GM23248 (cell line): ENCODE measurements around the gene LVRN. TPM values are rescaled to one million over a fixed set of nuclear protein-coding genes. Genes with fewer than 3 reads are reported as not detected.

Experiments used
- DNase-seq: peaks from one replicate; pipeline ENCODE4 v3.0.0-alpha.2; 2015
- H2AFZ ChIP-seq: fragments of 200-600 bp; sonication (generic); 2 replicates; pipeline ENCODE4 v1.6.1; 2016; ENCODE audit warnings: antibody characterized with exemption
- H3F3A ChIP-seq: fragments of 200-600 bp; sonication (generic); 2 replicates; pipeline ENCODE4 v1.6.1; 2016; ENCODE audit warnings: mild to moderate bottlenecking, antibody characterized with exemption, mixed run types; ENCODE audit not compliant: insufficient read depth
- H3K27ac ChIP-seq: fragments of 200-600 bp; sonication (generic); 2 replicates; pipeline ENCODE4 v1.5.1; 2016; ENCODE audit warnings: mild to moderate bottlenecking
- H3K27me3 ChIP-seq: fragments of 200-600 bp; sonication (generic); replicated peaks from 2 replicates; pipeline ENCODE4 v1.6.1; 2016; ENCODE audit warnings: mild to moderate bottlenecking; ENCODE audit not compliant: insufficient read depth
- H3K36me3 ChIP-seq: fragments of 200-600 bp; sonication (generic); 2 replicates; pipeline ENCODE4 v1.6.1; 2016; ENCODE audit warnings: low read depth, mild to moderate bottlenecking
- H3K4me1 ChIP-seq: fragments of 200-600 bp; sonication (generic); 2 replicates; pipeline ENCODE4 v1.6.1; 2016; ENCODE audit warnings: mild to moderate bottlenecking; ENCODE audit not compliant: insufficient read depth
- H3K4me2 ChIP-seq: fragments of 200-600 bp; sonication (generic); one replicate; pipeline ENCODE4 v1.6.1; 2016; ENCODE audit warnings: mild to moderate bottlenecking; ENCODE audit not compliant: unreplicated experiment
- H3K4me3 ChIP-seq: fragments of 200-600 bp; sonication (generic); 2 replicates; pipeline ENCODE4 v1.5.1; 2016; ENCODE audit warnings: mild to moderate bottlenecking
- H3K79me2 ChIP-seq: fragments of 200-600 bp; sonication (generic); 2 replicates; pipeline ENCODE4 v1.6.1; 2016; ENCODE audit warnings: mild to moderate bottlenecking; ENCODE audit not compliant: insufficient read depth
- H3K9ac ChIP-seq: fragments of 200-600 bp; sonication (generic); 2 replicates; pipeline ENCODE4 v1.6.1; 2016; ENCODE audit warnings: mild to moderate bottlenecking
- H3K9me2 ChIP-seq: fragments of 200-600 bp; sonication (generic); 2 replicates; pipeline ENCODE4 v1.6.1; 2016; ENCODE audit warnings: mixed run types, mild to moderate bottlenecking, moderate library complexity; ENCODE audit not compliant: insufficient read depth
- H3K9me3 ChIP-seq: fragments of 200-600 bp; sonication (generic); one replicate; pipeline ENCODE4 v1.6.1; 2017; ENCODE audit warnings: low read depth
- H4K20me1 ChIP-seq: fragments of 200-600 bp; sonication (generic); 2 replicates; pipeline ENCODE4 v1.6.0; 2016; ENCODE audit not compliant: insufficient read depth
- EZH2 ChIP-seq: fragments of 200-600 bp; sonication (generic); IDR thresholded peaks from 2 replicates; pipeline ENCODE4 v1.6.1; 2018; ENCODE audit warnings: antibody characterized with exemption, mild to moderate bottlenecking; ENCODE audit not compliant: insufficient read depth, poor library complexity, severe bottlenecking
- EZH2phosphoT487 ChIP-seq: fragments of 200-600 bp; sonication (generic); IDR thresholded peaks from 2 replicates; pipeline ENCODE4 v1.6.1; 2018; ENCODE audit warnings: antibody characterized with exemption, moderate library complexity, mild to moderate bottlenecking, low read depth; ENCODE audit not compliant: insufficient read depth
- WGBS, 2 experiments: methylation state at CpG; one replicate each; pipeline ENCODE4 v1.1.6; 2015 to 2017; ENCODE audit warnings: low lambda C conversion rate in 2 of 2, low coverage in 1 of 2; ENCODE audit errors: missing lambda C conversion rate in 2 of 2; 5-methylcytosine and 5-hydroxymethylcytosine counted together
- in situ Hi-C: fragments of 300-500 bp; cut with MboI; formaldehyde crosslinking; loops from 2 replicates; pipeline ENCODE4 v1.15.0; 2020
- polyA plus RNA-seq: library from polyadenylated mRNA; unstranded; fragments of >200 nt; fragmentation: Nextera tagmentation; extraction: Ambion mirVana; gene quantifications from 2 replicates; pipeline ENCODE4 v1.2.1, GENCODE V29; 2016
- total RNA-seq: library from RNA; depleted of rRNA; stranded (reverse); fragments of >200 nt; shearing (Covaris generic); gene quantifications from 2 replicates; pipeline ENCODE4 v1.2.3, GENCODE V29; 2014

The LVRN gene
- total and polyA plus RNA-seq, 2 experiments from 2014 or later, result 0.18 to 0.32 TPM

DNA sequence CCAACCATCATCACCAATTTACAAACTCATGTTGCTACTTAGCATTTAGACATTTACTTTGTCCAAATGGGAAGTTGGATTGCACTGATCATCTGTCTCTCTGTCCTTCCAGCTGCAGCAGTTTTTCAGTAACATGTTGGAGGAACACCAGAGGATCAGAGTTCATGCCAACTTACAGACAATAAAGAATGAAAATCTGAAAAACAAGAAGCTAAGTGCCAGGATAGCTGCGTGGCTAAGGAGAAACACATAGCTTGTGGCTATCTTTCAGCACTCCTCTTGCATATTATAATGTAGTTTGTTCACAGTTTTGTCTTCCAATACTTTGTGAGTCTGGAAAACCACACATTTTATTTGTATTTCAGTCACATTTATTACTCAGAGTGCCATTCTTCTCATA lies 63.6 kb downstream of the LVRN start:
- in situ Hi-C loops, result no loop called here
- H3K9ac ChIP-seq, result no peak overlapping the region
- no peak overlapping the region for H3K4me3 ChIP-seq
- no peaks in the 10 kb centered on the region for H3K27me3 ChIP-seq
- no peaks in the 10 kb centered on the region for H3K36me3 ChIP-seq
- no peaks in the 10 kb centered on the region for H3K4me1 ChIP-seq
- TF ChIP-seq EZH2phosphoT487 (no peak), EZH2 (no peak)
- no peak overlapping the region for H3K27ac ChIP-seq
- H3K4me2 ChIP-seq, result no peak overlapping the region
- no peaks in the 10 kb centered on the region for H4K20me1 ChIP-seq
- WGBS, 2 experiments, result 31 to 32% methylated on average over 1 of the region's 1 CpG
- H3K79me2 ChIP-seq, result no peaks in the 10 kb centered on the region
- no peak for DNase-seq
- no peaks in the 10 kb centered on the region for H3F3A ChIP-seq
- H2AFZ ChIP-seq, result no peak overlapping the region
- H3K9me3 ChIP-seq, result no peaks in the 10 kb centered on the region
- H3K9me2 ChIP-seq, result no peaks in the 10 kb centered on the region; the same call in 1 of the 2 replicates

DNA sequence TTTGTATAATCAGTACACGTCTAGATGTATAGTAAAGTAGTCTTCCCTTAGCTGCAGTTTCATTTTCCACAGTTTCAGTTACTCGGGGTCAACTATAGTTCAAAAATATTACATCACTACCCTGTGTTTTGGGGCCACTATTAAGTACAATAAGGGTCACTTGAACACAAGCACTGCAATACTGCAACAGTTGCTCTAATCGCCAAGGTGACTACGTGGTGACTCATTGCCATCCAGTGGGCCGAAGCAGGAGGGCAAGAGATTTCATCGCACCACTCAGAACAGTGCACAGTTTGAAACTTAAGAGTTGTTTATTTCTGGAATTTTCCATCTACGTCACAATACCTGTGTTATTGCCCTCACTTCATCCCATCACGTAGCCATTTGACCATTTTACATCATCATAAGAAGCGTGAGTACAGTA lies 69.8 kb downstream of the LVRN start, which contains the start of gene ARL14EPL:
Gene ARL14EPL (plus strand): TSS at position 379 of the 424 bp plus-strand sequence. CDS start 18,994 bp downstream, outside the sequence.
- TF ChIP-seq EZH2 (no peak), EZH2phosphoT487 (no peak)
- H3K9me2 ChIP-seq, result no peaks in the 10 kb centered on the region
- peak within 1 kb of the TSS; percentile 69 for H3K4me2 ChIP-seq
- peak within 1 kb of the TSS; percentile 45; the same call in 1 of the 2 replicates for H3K4me3 ChIP-seq
- no peaks in the 10 kb centered on the region for H3K27me3 ChIP-seq
- peaks cover 15% of the 10 kb centered on the region for H3K4me1 ChIP-seq
- no peaks in the 10 kb centered on the region for H3K9me3 ChIP-seq
- DNase-seq, result peak; percentile 89
- peaks cover 8% of the 10 kb centered on the region; the same call in 1 of the 2 replicates for H3F3A ChIP-seq
- H3K36me3 ChIP-seq, result no peaks in the 10 kb centered on the region
- H3K9ac ChIP-seq, result peak within 1 kb of the TSS; percentile 26
- 18 to 27% methylated on average over 9 of the region's 9 CpGs for WGBS, 2 experiments
- H3K79me2 ChIP-seq, result no peaks in the 10 kb centered on the region
- in situ Hi-C loops, result no loop called here
- H4K20me1 ChIP-seq, result no peaks in the 10 kb centered on the region
- H2AFZ ChIP-seq, result peak within 1 kb of the TSS; percentile 20; the same call in 1 of the 2 replicates
- 0 out of 2 replicates have a peak within 1 kb of the TSS, but pooled peaks have one; percentile 30 for H3K27ac ChIP-seq

DNA sequence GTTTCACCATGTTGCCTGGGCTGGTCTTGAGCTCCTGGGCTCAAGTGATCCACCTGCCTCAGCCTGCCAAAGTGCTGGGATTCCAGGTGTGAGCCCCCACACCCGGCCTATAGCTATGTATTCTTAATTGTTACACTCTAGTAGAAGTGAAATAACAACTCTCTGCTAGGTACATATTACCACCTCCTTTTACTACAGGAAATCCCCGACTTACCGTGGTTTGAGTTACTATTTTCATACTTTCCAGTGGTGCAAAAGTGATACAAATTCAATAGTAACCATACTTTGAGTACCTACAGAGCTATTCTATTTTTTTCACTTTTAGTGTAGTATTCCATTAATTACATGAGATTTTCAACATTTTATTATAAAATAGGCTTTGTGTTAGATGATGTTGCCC lies 70.7 kb downstream of the LVRN start:
- Histone ChIP-seq H3K9me3 (no peaks in the 10 kb centered on the region), H3K9ac (no peak overlapping the region), H3K9me2 (no peaks in the 10 kb centered on the region), H3K4me2 (no peak overlapping the region), H3K27me3 (no peaks in the 10 kb centered on the region), H3K4me3 (no peak overlapping the region), H3K4me1 (peaks cover 15% of the 10 kb centered on the region), H2AFZ (no peak overlapping the region), H3F3A (peaks cover 8% of the 10 kb centered on the region; the same call in 1 of the 2 replicates), H3K79me2 (no peaks in the 10 kb centered on the region), H3K27ac (no peak overlapping the region), H4K20me1 (no peaks in the 10 kb centered on the region), H3K36me3 (no peaks in the 10 kb centered on the region)
- 96 to 97% methylated on average over 3 of the region's 3 CpGs for WGBS, 2 experiments
- in situ Hi-C loops, result no loop called here
- no peak for DNase-seq
- no peak for TF ChIP-seq EZH2
- TF ChIP-seq EZH2phosphoT487, result no peak

DNA sequence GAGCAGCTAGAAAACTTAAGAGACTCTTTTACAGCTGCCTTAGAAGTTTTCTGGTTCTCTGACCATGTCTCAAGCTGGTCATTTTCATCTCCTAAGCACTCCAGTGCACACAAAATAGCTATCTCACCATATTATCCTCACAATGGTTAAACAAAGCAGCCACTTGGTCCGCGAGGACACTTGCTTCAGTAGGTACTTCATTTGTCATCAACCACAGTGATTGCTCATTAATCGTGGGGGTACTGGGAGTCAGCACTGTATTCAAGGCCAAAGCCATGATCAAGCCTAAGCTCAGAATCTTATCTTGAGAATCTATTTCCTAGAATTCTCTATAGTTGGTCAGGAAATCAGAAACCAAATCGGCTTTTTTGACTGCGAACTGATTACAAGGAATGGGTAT lies 72.8 kb downstream of the LVRN start:
- Histone ChIP-seq H3K4me2 (no peak overlapping the region), H3K9me3 (no peaks in the 10 kb centered on the region), H3K27ac (no peak overlapping the region), H3F3A (peaks cover 8% of the 10 kb centered on the region; the same call in 1 of the 2 replicates), H3K79me2 (no peaks in the 10 kb centered on the region), H3K9ac (no peak overlapping the region), H3K9me2 (no peaks in the 10 kb centered on the region), H2AFZ (0 out of 2 replicates have a peak overlapping the region, but pooled peaks have one; percentile 15), H3K4me3 (no peak overlapping the region), H4K20me1 (no peaks in the 10 kb centered on the region), H3K4me1 (peaks cover 15% of the 10 kb centered on the region), H3K27me3 (no peaks in the 10 kb centered on the region), H3K36me3 (no peaks in the 10 kb centered on the region)
- in situ Hi-C loops, result no loop called here
- peak; percentile 35 for DNase-seq
- 57 to 62% methylated on average over 5 of the region's 5 CpGs for WGBS, 2 experiments
- TF ChIP-seq EZH2phosphoT487 (no peak), EZH2 (no peak)
